Measurements from ENCODE around the gene NANS.
"Not testable (repeated sequence)": the region's sequence is repeated elsewhere in the genome, so short reads cannot be mapped to it uniquely, and the experiment has no call there.

NANS gene

DNA sequence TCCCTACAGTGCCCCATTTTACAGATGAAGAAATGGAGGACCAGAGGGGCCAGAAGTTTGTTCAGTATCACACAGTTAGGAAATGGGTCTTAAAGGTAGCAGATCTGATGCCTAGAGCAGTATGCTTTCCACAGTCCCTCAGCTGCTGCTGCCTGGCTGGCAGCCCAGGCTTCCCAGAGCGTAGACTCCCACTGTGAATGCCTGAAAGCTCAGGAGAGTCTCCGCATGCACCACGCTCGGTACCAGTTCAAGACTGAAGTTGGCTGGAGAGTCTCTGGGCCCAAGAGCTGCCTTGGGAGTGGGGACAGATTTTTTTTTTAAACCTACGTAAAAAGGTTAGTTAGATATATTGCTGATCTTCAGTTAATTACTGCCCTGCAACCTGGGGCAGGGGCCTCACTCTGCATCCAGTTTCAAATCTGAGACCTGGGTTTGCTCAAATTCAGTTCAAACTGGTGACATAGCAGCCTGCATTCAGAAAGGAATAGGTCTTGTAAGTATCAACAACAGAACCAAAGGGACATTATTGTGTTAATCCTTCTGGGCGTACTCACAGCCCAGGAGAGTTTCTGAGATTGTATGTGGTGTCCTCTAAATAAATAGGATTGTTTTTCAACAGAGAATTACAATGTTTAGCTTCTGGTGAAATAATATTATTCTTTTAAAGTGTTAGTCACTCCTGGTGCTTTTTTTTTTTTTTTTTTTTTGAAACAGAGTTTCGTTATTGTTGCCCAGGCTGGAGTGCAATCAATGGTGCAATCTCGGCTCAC lies 8.3 kb downstream of the NANS start:
- H3K4me1 ChIP-seq (ENCODE audit: control insufficient read depth, insufficient read depth, low read length): peaks cover 6% of the 10 kb centered on the region
- peaks cover 43% of the 10 kb centered on the region for H3K36me3 ChIP-seq (ENCODE audit: insufficient read depth, low read length)
- H3K9me3 ChIP-seq (replicated peaks; ENCODE audit: low read length): no peaks in the 10 kb centered on the region

DNA sequence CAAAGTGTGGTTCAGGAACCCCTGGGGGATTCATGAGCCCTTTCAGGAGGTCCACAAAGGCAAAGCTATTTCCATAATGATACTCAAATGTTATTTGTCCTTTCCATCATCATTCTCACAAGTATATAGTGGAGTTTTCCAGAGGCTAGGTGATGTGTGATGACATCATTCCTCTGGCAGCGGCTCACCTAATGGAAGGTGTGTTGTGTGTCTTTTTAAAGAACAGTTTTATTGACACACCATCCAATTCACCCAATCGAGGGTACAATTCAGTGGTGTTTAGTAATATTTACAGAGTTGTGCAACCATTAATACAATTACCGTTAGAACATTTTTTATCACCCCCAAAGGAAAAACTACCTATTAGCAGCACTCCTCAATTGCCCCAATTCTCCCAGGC lies 9.7 kb downstream of the NANS start:
- no peaks in the 10 kb centered on the region for H3K9me3 ChIP-seq (replicated peaks; ENCODE audit: low read length)
- H3K9ac ChIP-seq (ENCODE audit: low read depth, low read length): no peak overlapping the region
- H3K36me3 ChIP-seq (ENCODE audit: insufficient read depth, low read length): peaks cover 38% of the 10 kb centered on the region
- no peak overlapping the region for H3K4me2 ChIP-seq (ENCODE audit: low read length)
- H3K4me1 ChIP-seq (ENCODE audit: control insufficient read depth, insufficient read depth, low read length): peaks cover 6% of the 10 kb centered on the region
- no peaks in the 10 kb centered on the region for H3K27me3 ChIP-seq (ENCODE audit: control insufficient read depth, insufficient read depth, low read length)
- H3K4me3 ChIP-seq (ENCODE audit: low read length): no peak overlapping the region

More for the DNA sequence above, 8.3 kb downstream of the NANS start:
- H3K4me2 ChIP-seq (ENCODE audit: low read length): no peak overlapping the region
- H3K4me3 ChIP-seq (ENCODE audit: low read length): no peak overlapping the region
- H3K27me3 ChIP-seq (ENCODE audit: control insufficient read depth, insufficient read depth, low read length): no peaks in the 10 kb centered on the region
- H3K9ac ChIP-seq (ENCODE audit: low read depth, low read length): no peak overlapping the region

DNA sequence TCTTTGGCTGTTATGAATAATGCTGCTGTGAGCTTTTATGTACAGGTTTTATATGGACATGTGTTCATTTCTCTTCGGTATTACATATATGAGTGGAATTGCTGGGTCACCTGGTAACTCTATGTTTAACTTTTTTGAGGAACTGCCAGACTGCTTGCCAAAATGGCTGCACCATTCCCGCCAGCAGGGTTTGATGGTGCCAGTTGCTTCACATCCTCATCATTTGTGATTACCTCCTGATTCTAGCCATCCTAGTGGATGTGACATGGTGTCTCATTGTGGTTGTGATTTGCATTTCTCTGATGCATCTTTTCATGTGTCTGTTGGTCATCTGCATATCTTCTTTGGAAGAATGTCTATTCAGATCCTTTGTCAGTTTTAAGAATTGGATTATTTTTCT lies 10.7 kb downstream of the NANS start:
- Histone ChIP-seq H3K4me1 (ENCODE audit: control insufficient read depth, insufficient read depth, low read length) (peaks cover 6% of the 10 kb centered on the region), H3K4me3 (ENCODE audit: low read length) (no peak overlapping the region), H3K36me3 (ENCODE audit: insufficient read depth, low read length) (peaks cover 33% of the 10 kb centered on the region), H3K9me3 (replicated peaks; ENCODE audit: low read length) (no peaks in the 10 kb centered on the region), H3K4me2 (ENCODE audit: low read length) (no peak overlapping the region), H3K9ac (ENCODE audit: low read depth, low read length) (no peak overlapping the region), H3K27me3 (ENCODE audit: control insufficient read depth, insufficient read depth, low read length) (no peaks in the 10 kb centered on the region)

DNA sequence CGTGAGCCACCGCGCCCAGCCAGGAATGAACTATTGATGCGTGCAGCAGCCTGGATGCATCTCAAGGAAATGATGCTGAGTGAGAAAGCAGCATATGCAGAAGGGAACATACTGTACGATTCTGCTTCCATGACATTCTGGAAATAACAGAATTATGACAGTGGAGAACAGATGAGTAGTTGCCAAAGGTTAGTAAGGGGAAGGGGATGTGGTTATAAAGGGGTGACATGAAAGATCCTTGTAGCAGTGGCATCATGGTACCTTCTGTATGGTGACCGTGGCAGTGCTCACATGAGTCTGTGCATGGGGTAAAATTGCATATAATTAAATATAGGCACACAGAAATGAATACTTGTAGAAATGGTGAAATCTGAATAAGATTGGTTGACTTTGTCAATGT lies 13.0 kb downstream of the NANS start:
- peaks cover 19% of the 10 kb centered on the region for H3K36me3 ChIP-seq (ENCODE audit: insufficient read depth, low read length)
- no peak overlapping the region for H3K9ac ChIP-seq (ENCODE audit: low read depth, low read length)
- H3K4me2 ChIP-seq (ENCODE audit: low read length): no peak overlapping the region
- no peaks in the 10 kb centered on the region for H3K27me3 ChIP-seq (ENCODE audit: control insufficient read depth, insufficient read depth, low read length)
- H3K4me1 ChIP-seq (ENCODE audit: control insufficient read depth, insufficient read depth, low read length): peaks cover 4% of the 10 kb centered on the region
- H3K9me3 ChIP-seq (replicated peaks; ENCODE audit: low read length): no peaks in the 10 kb centered on the region
- H3K4me3 ChIP-seq (ENCODE audit: low read length): no peak overlapping the region

DNA sequence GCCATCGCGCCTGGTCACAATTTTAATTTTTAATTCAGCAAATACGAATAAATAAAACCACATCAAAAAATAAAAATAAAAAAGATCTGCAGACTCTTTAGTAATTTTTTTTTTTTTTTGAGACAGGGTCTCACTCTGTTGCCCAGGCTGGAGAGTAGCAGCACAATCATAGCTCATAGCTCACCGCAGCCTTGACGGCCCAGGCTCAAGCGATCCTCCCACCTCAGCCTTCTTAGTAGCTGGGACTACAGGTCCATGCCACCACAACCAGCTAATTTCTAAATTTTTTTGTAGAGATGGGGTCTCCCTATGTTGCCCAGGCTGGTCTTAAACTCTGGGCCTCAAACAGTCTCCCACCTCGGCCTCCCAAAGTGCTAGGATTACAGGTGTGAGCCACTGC lies 14.2 kb downstream of the NANS start:
- Histone ChIP-seq H3K36me3 (ENCODE audit: insufficient read depth, low read length) (peaks cover 12% of the 10 kb centered on the region), H3K27me3 (ENCODE audit: control insufficient read depth, insufficient read depth, low read length) (no peaks in the 10 kb centered on the region), H3K4me3 (ENCODE audit: low read length) (no peak overlapping the region), H3K4me2 (ENCODE audit: low read length) (no peak overlapping the region), H3K9ac (ENCODE audit: low read depth, low read length) (no peak overlapping the region), H3K4me1 (ENCODE audit: control insufficient read depth, insufficient read depth, low read length) (peaks cover 2% of the 10 kb centered on the region), H3K9me3 (replicated peaks; ENCODE audit: low read length) (no peaks in the 10 kb centered on the region)

DNA sequence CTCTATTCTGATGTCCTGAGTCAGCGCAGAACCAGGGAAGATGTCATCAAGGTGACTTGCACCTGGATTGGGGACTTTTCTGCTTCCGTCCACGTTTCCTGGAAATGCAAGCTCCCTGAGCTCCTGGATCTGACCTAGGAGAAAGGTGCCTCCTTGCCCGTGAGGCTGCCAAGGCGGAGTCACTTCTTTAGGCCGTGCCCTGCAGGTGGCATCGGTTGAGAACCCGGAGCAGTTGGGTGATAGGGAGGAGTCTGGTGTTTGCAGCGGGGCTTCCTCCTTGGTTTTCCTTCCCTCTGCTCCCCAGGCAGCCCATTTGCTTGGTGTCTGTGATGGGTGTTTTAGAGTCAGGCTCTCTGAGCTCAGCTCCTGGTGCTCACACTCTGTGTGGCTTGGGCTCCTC lies 15.2 kb downstream of the NANS start:
- Histone ChIP-seq H3K9ac (ENCODE audit: low read depth, low read length) (no peak overlapping the region), H3K27me3 (ENCODE audit: control insufficient read depth, insufficient read depth, low read length) (no peaks in the 10 kb centered on the region), H3K4me1 (ENCODE audit: control insufficient read depth, insufficient read depth, low read length) (peaks cover 5% of the 10 kb centered on the region)

DNA sequence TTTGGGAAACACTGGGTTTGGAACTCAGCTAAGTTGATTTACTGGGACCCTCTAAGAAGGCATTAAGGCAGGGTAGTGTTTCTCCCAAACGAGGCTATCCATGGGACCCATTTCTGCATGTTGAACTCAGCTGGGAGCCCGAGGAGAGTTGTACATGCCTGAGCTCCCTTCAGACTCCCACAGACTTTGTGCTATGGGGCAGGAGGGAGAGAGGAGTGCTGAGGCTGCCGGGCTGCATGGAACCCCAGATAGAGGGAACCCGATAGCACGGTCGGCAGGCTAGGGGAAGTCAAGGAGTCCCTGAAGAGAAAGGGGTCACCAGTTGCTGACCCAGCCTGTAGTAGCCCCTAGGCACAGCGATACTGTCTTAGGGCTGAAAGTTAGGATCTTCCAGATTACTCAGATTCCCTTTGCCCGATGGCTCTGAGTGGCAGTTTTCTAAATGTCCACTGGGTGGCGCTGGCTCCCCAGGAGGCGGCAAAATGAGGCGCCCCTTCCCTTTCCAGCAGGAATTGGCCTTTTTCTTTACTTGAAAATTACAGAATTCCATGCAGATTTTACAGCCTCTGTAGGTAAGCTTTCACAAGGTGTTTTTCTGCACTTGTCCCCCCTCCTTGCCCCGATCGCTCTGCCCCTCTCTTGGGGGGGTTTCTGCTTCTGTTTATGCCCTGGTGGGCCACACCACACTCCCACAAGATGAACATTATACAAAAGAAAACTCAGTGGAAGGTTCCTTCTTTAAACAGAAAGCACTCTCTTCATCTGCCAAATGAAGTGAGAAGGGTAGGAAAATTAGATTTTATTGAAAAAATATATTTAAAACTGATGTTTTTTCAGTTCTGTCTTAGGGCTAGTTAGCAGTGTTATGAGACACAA lies 17.8 kb downstream of the NANS start:
- H3K4me2 ChIP-seq (ENCODE audit: low read length): peak overlapping the region; percentile 8
- H3K4me3 ChIP-seq (ENCODE audit: low read length): no peak overlapping the region
- H3K36me3 ChIP-seq (ENCODE audit: insufficient read depth, low read length): peaks cover 9% of the 10 kb centered on the region
- H3K4me1 ChIP-seq (ENCODE audit: control insufficient read depth, insufficient read depth, low read length): peaks cover 5% of the 10 kb centered on the region
- H3K9me3 ChIP-seq (replicated peaks; ENCODE audit: low read length): no peaks in the 10 kb centered on the region
- H3K27me3 ChIP-seq (ENCODE audit: control insufficient read depth, insufficient read depth, low read length): no peaks in the 10 kb centered on the region
- peak overlapping the region; percentile 7 for H3K9ac ChIP-seq (ENCODE audit: low read depth, low read length)

More for the DNA sequence above, 15.2 kb downstream of the NANS start:
- no peak overlapping the region for H3K4me3 ChIP-seq (ENCODE audit: low read length)
- H3K9me3 ChIP-seq (replicated peaks; ENCODE audit: low read length): no peaks in the 10 kb centered on the region
- peaks cover 5% of the 10 kb centered on the region for H3K36me3 ChIP-seq (ENCODE audit: insufficient read depth, low read length)
- no peak overlapping the region for H3K4me2 ChIP-seq (ENCODE audit: low read length)

DNA sequence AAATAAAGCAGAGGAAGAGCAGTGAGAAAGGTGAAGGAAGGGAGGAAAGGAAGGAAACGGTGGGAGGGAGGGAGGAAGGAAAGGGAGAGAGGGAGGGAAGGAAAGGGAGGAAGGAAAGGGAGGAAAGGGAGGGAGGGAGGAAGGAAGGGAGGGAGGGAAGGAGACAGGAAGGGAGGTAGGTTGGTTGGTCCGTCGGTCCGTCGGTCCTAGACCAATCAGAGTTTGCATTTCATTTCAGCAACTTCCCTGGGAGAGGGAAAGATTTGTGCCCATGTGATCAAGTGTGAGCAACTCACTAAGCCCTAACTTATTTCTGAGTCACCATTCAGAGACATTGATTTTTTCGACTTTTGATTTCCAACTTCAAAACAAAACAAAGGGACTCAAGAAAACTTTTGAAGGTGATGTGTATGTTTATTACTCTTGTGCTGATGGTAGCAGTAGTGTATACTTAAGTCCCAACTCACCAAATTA lies 18.8 kb downstream of the NANS start:
- peaks cover 13% of the 10 kb centered on the region for H3K36me3 ChIP-seq (ENCODE audit: insufficient read depth, low read length)
- no peaks in the 10 kb centered on the region for H3K27me3 ChIP-seq (ENCODE audit: control insufficient read depth, insufficient read depth, low read length)
- H3K4me1 ChIP-seq (ENCODE audit: control insufficient read depth, insufficient read depth, low read length): peaks cover 8% of the 10 kb centered on the region
- H3K4me2 ChIP-seq (ENCODE audit: low read length): no peak overlapping the region
- no peaks in the 10 kb centered on the region for H3K9me3 ChIP-seq (replicated peaks; ENCODE audit: low read length)
- H3K4me3 ChIP-seq (ENCODE audit: low read length): no peak overlapping the region
- H3K9ac ChIP-seq (ENCODE audit: low read depth, low read length): peak overlapping the region; percentile 5

DNA sequence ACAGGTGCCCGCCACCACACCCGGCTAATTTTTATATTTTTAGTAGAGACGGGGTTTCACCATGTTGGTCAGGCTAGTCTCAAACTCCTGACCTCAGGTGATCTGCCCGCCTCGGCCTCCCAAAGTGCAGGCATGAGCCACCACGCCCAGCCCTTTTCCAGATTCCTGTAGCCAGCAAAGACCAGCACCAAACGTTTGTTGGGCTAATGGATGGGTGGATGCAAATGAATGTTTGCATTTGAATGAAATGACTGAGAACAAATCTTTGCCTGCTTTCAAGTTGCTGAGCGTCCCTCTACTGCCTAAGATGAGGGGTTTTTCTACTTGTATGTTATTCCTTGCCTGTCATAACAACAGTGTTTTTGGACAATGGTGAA lies 20.0 kb downstream of the NANS start:
- H3K4me3 ChIP-seq (ENCODE audit: low read length); H3K4me2 ChIP-seq (ENCODE audit: low read length); H3K9me3 ChIP-seq (replicated peaks; ENCODE audit: low read length); H3K27me3 ChIP-seq (ENCODE audit: control insufficient read depth, insufficient read depth, low read length); H3K9ac ChIP-seq (ENCODE audit: low read depth, low read length): not testable (repeated sequence)
- peaks cover 24% of the 10 kb centered on the region for H3K36me3 ChIP-seq (ENCODE audit: insufficient read depth, low read length)
- peaks cover 19% of the 10 kb centered on the region for H3K4me1 ChIP-seq (ENCODE audit: control insufficient read depth, insufficient read depth, low read length)

DNA sequence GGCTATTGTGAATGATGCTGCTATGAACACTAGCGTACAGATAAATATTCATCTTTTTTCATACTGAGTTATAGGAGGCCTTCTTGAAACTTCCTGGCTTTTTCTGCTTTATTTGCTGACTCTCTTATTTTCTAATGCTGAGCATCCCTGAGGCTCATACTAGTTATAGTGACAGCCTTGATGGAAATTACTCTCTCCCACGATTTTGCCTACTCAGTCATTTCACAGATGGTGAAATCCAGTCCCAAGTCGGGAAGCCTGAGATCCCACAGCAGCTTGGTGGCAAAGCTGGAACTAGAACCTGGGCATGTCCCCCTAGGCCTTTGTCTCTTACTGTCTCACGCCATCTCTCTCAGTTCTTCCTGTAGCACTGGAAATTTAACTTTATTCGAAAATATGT lies 22.4 kb downstream of the NANS start:
- H3K9me3 ChIP-seq (replicated peaks; ENCODE audit: low read length): no peaks in the 10 kb centered on the region
- no peaks in the 10 kb centered on the region for H3K27me3 ChIP-seq (ENCODE audit: control insufficient read depth, insufficient read depth, low read length)
- H3K4me2 ChIP-seq (ENCODE audit: low read length): no peak overlapping the region
- H3K4me1 ChIP-seq (ENCODE audit: control insufficient read depth, insufficient read depth, low read length): peaks cover 26% of the 10 kb centered on the region
- H3K4me3 ChIP-seq (ENCODE audit: low read length): no peak overlapping the region
- H3K36me3 ChIP-seq (ENCODE audit: insufficient read depth, low read length): peaks cover 44% of the 10 kb centered on the region
- no peak overlapping the region for H3K9ac ChIP-seq (ENCODE audit: low read depth, low read length)

DNA sequence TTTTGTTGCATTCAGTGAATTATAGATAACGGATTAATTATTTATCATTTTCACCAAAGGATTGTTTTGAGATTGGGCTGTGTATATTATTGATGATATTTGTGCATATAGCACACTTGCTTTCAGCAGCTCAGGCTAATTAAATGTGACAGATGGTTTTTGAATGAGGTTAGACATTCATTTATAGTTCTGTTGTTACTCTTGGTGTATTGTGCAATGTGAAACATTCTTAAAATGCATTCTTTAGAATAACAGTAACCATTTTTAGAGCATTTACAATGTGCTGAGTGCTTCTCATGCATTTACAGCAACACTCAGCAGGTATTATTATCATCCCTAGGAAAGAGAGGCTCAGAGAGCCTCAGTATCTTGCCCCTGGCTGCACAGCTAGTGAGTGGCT lies 23.8 kb downstream of the NANS start:
- no peaks in the 10 kb centered on the region for H3K9me3 ChIP-seq (replicated peaks; ENCODE audit: low read length)
- peaks cover 56% of the 10 kb centered on the region for H3K36me3 ChIP-seq (ENCODE audit: insufficient read depth, low read length)
- peaks cover 26% of the 10 kb centered on the region for H3K4me1 ChIP-seq (ENCODE audit: control insufficient read depth, insufficient read depth, low read length)
- H3K4me2 ChIP-seq (ENCODE audit: low read length): no peak overlapping the region
- no peaks in the 10 kb centered on the region for H3K27me3 ChIP-seq (ENCODE audit: control insufficient read depth, insufficient read depth, low read length)
- no peak overlapping the region for H3K9ac ChIP-seq (ENCODE audit: low read depth, low read length)
- no peak overlapping the region for H3K4me3 ChIP-seq (ENCODE audit: low read length)

All from skeletal muscle satellite cell (primary cell).